ENCODE data around the gene CUBN. TPM values are rescaled to one million over a fixed set of nuclear protein-coding genes. Genes with fewer than 3 reads are reported as not detected.

CUBN gene
- total RNA-seq, 4 donors from 2014 or later: 0.54 to 1.8 (median 1.3) TPM

DNA sequence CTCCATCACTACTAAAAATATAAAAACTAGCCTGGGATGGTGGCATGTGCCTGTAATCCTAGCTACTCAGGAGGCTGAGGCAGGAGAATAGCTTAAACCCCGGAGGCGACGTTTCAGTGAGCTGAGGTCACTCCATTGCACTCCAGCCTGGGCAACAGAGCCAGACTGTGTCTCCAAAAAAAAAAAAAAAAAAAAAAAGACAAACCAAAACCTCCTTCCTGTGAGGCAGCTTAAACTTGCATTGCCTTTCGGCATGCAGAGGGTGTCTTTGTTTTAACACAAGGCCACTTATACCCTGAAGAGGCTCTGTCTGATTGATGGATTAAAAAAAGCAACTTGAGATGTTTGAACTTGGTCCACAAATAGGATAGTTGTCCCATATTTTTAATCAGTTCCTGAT is 184.0 kb downstream of the CUBN start:
- TF ChIP-seq, protein P1, sequence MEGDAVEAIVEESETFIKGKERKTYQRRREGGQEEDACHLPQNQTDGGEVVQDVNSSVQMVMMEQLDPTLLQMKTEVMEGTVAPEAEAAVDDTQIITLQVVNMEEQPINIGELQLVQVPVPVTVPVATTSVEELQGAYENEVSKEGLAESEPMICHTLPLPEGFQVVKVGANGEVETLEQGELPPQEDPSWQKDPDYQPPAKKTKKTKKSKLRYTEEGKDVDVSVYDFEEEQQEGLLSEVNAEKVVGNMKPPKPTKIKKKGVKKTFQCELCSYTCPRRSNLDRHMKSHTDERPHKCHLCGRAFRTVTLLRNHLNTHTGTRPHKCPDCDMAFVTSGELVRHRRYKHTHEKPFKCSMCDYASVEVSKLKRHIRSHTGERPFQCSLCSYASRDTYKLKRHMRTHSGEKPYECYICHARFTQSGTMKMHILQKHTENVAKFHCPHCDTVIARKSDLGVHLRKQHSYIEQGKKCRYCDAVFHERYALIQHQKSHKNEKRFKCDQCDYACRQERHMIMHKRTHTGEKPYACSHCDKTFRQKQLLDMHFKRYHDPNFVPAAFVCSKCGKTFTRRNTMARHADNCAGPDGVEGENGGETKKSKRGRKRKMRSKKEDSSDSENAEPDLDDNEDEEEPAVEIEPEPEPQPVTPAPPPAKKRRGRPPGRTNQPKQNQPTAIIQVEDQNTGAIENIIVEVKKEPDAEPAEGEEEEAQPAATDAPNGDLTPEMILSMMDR (IDR thresholded peaks at IDR 0.05): no peak
- H3K4me3 ChIP-seq (ENCODE audit: low read depth, poor library complexity, severe bottlenecking): no peak overlapping the region
- 46 to 72% methylated on average over 4 of the region's 4 CpGs for WGBS, 2 donors
- intact Hi-C loops (cut with DNase I; ENCODE audit: low total_unique reads): no loop called here
- no peak for DNase-seq (ENCODE audit: low spot score in 2 of 2)

DNA sequence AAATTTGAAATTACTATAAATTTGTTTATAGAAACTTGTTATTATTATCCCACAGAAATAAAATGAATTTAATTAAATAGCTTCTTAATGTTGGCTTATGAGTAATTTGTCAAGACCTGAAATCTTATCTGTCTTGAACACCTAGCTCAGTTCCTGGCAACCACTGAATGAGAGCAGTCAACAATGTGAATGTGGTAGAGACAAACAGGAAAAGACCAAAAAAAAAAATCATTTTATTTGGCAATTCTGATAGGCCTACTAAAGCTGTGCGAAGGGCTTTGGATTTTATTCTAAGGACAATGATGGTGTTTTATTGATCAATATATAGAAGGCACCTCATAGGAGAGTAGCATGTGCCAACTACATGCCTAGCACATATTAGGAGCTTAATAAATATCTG is 184.6 kb downstream of the CUBN start:
- intact Hi-C loops (cut with DNase I; ENCODE audit: low total_unique reads): no loop called here
- no peak overlapping the region for H3K4me3 ChIP-seq (ENCODE audit: low read depth, poor library complexity, severe bottlenecking)
- WGBS, 2 donors: 73 to 79% methylated on average over 1 of the region's 1 CpG
- TF ChIP-seq, protein P1 (IDR thresholded peaks at IDR 0.05): no peak
- no peak for TF ChIP-seq POLR2A (IDR thresholded peaks at IDR 0.05)
- no peak for DNase-seq (ENCODE audit: low spot score in 2 of 2)

DNA sequence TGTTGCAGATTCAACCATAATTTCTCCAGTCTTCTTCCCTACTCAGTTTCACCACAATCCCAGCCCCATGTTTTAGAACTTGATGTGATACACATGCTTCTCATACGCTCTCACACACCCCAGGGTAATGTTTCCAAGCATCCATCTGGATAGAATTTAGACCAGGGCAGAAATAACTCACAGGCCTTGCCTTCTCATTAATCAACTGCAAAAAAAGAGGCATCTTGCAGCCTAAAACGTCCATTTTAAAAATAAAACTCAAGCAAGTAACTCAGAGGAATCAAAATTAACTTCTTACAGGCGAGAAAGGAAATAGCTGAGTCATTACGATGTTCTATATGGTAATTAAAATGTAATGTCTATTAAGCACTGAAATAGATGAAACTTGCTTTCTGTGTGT is 185.2 kb downstream of the CUBN start:
- no peak for DNase-seq (ENCODE audit: low spot score in 2 of 2)
- TF ChIP-seq, protein P1 (IDR thresholded peaks at IDR 0.05): no peak
- TF ChIP-seq POLR2A (IDR thresholded peaks at IDR 0.05): no peak

DNA sequence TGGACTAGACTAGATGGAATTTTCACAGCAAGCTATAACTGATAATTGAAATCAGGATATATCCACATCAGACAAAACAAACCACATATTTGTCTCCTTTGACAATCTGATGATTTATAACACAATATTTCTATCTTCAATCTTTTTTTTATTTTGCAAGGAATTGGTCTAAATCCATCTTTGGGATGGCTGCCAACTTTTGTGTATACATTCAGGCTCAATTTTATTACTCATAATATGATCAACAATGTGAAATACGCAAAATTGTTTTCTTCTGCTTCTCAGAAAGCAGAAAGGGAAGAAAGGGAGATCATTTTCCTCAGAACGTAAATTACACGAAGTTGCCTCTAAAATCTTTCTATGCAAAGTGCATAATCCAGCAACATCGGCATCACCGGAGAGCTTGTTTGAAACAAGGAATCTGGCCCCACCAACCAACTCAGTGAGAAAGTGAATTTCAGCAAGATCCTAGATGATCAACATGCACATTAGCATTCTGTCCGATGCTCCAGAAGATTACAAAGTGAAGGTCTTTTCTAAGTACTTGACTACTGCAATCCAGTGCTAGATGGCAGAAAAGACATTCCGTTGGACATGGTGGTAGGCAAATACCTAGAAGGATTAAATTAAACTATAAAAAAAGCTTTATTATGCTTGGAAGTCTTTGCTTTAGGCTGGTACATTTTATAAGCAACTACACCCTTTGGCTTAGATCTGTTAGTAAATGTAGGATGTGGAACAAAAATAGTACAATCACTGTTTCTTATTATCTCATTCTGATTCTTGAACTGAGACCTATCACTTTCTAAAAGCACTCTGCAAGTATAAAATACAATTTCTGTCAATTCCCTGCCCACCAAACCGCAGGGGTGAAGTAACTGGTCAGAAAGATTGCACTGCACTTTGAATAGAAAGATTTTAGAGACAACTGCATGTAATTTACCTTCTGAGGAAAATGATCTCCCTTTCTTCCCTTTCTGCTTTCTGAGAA is 186.0 kb downstream of the CUBN start:
- DNase-seq (ENCODE audit: low spot score in 2 of 2): no peak
- no peak overlapping the region for H3K4me3 ChIP-seq (ENCODE audit: low read depth, poor library complexity, severe bottlenecking)
- intact Hi-C loops (cut with DNase I; ENCODE audit: low total_unique reads): no loop called here
- WGBS, 2 donors: 39 to 44% methylated on average over 8 of the region's 8 CpGs
- TF ChIP-seq, protein P1 (IDR thresholded peaks at IDR 0.05): no peak
- no peak for TF ChIP-seq POLR2A (IDR thresholded peaks at IDR 0.05)

More for the DNA sequence above, 185.2 kb downstream of the CUBN start:
- 31 to 48% methylated on average over 4 of the region's 4 CpGs for WGBS, 2 donors
- H3K4me3 ChIP-seq (ENCODE audit: low read depth, poor library complexity, severe bottlenecking): no peak overlapping the region
- intact Hi-C loops (cut with DNase I; ENCODE audit: low total_unique reads): no loop called here

DNA sequence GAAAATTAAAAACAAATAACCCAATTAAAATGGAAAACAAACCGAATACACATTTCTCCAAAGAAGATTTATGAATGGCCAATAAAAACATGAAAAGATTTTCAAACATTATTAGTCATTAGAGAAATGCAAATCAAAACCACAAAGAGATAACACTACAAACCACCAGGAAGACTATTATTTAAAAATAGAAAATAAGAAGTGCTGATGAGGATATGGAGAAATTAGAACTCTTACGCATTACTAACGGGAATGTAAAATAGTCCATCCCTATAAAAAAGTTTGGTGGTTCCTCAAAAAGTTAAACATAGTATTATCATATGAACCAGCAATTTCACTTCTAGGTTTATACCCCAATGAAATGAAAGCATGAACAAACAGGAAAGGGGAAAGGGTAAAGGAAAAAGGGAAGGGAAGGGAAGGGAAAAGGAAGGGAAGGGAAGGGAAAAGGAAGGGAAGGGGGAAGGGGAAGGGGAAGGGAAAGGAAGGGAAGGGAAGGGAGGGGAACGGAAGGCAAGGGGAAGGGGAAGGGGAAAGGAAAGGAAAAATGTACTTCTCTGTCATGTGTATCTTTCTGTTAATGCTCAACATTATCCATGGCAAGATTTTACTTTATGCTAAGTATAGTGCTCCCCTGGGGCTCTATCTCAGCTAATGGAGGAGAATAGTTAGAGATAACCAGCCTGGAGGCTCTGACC is 187.1 kb downstream of the CUBN start:
- WGBS, 2 donors: 73 to 75% methylated on average over 4 of the region's 4 CpGs
- TF ChIP-seq POLR2A (IDR thresholded peaks at IDR 0.05): no peak
- TF ChIP-seq, protein P1 (IDR thresholded peaks at IDR 0.05): no peak
- no peak overlapping the region for H3K4me3 ChIP-seq (ENCODE audit: low read depth, poor library complexity, severe bottlenecking)
- DNase-seq (ENCODE audit: low spot score in 2 of 2): no peak
- intact Hi-C loops (cut with DNase I; ENCODE audit: low total_unique reads): no loop called here
